ENCODE measurements around the gene C8A. TPM values are rescaled to one million over a fixed set of nuclear protein-coding genes. Genes with fewer than 3 reads are reported as not detected.

C8A gene
- total and polyA plus RNA-seq, 2 of the 13 experiments (the other 11 are each of a cell fraction or from before 2014, with no cell fraction given), result 10.5 to 15.0 TPM

- TF ChIP-seq ARID5B (CRISPR knock-in tag; IDR thresholded peaks at IDR 0.05) (peak; percentile 85), ZNF121 (CRISPR knock-in tag; IDR thresholded peaks at IDR 0.05) (peak; percentile 49; the same call in 1 of the 2 replicates), EED (CRISPR knock-in tag; IDR thresholded peaks at IDR 0.05) (no peak), U2AF1 (optimal IDR thresholded peaks at IDR 0.05; ENCODE audit: low read depth, low read length) (no peak), ZBTB7B (CRISPR knock-in tag; IDR thresholded peaks at IDR 0.05) (no peak)
Measured at GRCh38 chr1:56965916-56966697, 111.5 kb downstream of the C8A start, which contains the start of gene C8B (continued).

DNA sequence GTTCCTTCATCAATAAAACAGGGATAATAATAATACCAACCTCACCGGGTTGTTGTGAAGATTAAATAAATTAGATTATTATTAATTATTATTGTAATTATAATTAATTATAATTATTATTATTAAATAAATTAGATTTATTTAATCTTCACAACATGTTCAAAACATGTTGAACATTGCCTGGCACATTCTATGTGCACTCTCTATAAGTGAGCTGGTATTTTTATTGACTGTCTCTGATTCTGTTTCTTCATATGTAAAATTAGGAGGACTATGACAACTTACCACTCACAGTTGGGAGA is 112.1 kb downstream of the C8A start:
- peaks cover 76% of the 10 kb centered on the region for H3K4me1 ChIP-seq (ENCODE audit: insufficient read depth, low read length)
- WGBS (ENCODE audit: low lambda C conversion rate), result 33% methylated on average over 1 of the region's 1 CpG
- intact Hi-C loops (cut with micrococcal nuclease; ENCODE audit: unreplicated experiment), result loop anchor here (1.0 to 10.0 kb wide), 3 partner anchors 56 to 111 kb away; no protein-coding TSS in a partner anchor
- ATAC-seq, result no peak
- DNase-seq (ENCODE audit: low spot score), result no peak
- POLR2A ChIA-PET, result interaction anchor here (1.0 to 4.3 kb wide), 8 partner anchors 45 to 135 kb away, joined by 3 to 50 read pairs (median 6); partner anchors contain the start of gene C8A
- H3K4me3 ChIP-seq (replicated peaks in 1 of 3; ENCODE audit: insufficient read depth in 1 of 3, low read depth in 2 of 3, low read length in 3 of 3), result no peak overlapping the region
- in situ Hi-C loops (cut with HindIII; ENCODE audit: extremely low pct_ligation_motif_present, low pct_unique_long_range_greater_than_20kb), result loop anchor here (5.0 kb wide), 1 partner anchor 134 kb away; no protein-coding TSS in a partner anchor
- BruUV-seq (replicated peaks), result no TSS peak
- H2AFZ ChIP-seq (ENCODE audit: low read length), result no peak overlapping the region
- peak overlapping the region; percentile 73 for H3K27ac ChIP-seq (ENCODE audit: extremely low read length, insufficient read depth, low read length)
- no peaks in the 10 kb centered on the region for H3K27me3 ChIP-seq (ENCODE audit: control insufficient read depth in 1 of 2, insufficient read depth in 2 of 2, low read length in 2 of 2)
- H3K9me3 ChIP-seq (ENCODE audit: low read length), result no peaks in the 10 kb centered on the region
- H3K36me3 ChIP-seq (replicated peaks in 1 of 2; ENCODE audit: control insufficient read depth in 1 of 2, insufficient read depth in 2 of 2, low read length in 2 of 2), result no peaks in the 10 kb centered on the region
- no peaks in the 10 kb centered on the region for H4K20me1 ChIP-seq (ENCODE audit: insufficient read depth, low read length)
- H3K4me2 ChIP-seq (ENCODE audit: low read depth, low read length), result peak overlapping the region; percentile 67
- H3K9ac ChIP-seq (ENCODE audit: insufficient read depth, low read depth, low read length), result no peak overlapping the region
- H3K79me2 ChIP-seq (ENCODE audit: insufficient read depth, low read length), result no peaks in the 10 kb centered on the region
- TF ChIP-seq ZNF782 (CRISPR knock-in tag; IDR thresholded peaks at IDR 0.05; ENCODE audit: borderline replicate concordance) (no peak), ISL2 (CRISPR knock-in tag; IDR thresholded peaks at IDR 0.05) (no peak), ZNF235 (CRISPR knock-in tag; IDR thresholded peaks at IDR 0.05; ENCODE audit: borderline replicate concordance) (no peak), KDM2A (CRISPR knock-in tag; IDR thresholded peaks at IDR 0.05; ENCODE audit: borderline replicate concordance, low read depth) (no peak), GLI4 (CRISPR knock-in tag; IDR thresholded peaks at IDR 0.05; ENCODE audit: borderline replicate concordance) (no peak), ZMYM4 (CRISPR knock-in tag; IDR thresholded peaks at IDR 0.05) (no peak), PLSCR1 (CRISPR knock-in tag; IDR thresholded peaks at IDR 0.05; ENCODE audit: borderline replicate concordance) (no peak), ZSCAN30 (CRISPR knock-in tag; IDR thresholded peaks at IDR 0.05) (no peak), FOXP1 (IDR thresholded peaks at IDR 0.05) (no peak), FOXP1 (CRISPR knock-in tag; IDR thresholded peaks at IDR 0.05) (no peak), HMG20A (CRISPR knock-in tag; IDR thresholded peaks at IDR 0.05; ENCODE audit: borderline replicate concordance) (no peak), HNRNPK (IDR thresholded peaks at IDR 0.05; ENCODE audit: low read depth, low read length, poor library complexity, severe bottlenecking) (no peak)
- TF ChIP-seq, protein P1, sequence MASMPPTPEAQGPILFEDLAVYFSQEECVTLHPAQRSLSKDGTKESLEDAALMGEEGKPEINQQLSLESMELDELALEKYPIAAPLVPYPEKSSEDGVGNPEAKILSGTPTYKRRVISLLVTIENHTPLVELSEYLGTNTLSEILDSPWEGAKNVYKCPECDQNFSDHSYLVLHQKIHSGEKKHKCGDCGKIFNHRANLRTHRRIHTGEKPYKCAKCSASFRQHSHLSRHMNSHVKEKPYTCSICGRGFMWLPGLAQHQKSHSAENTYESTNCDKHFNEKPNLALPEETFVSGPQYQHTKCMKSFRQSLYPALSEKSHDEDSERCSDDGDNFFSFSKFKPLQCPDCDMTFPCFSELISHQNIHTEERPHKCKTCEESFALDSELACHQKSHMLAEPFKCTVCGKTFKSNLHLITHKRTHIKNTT (CRISPR knock-in tag; IDR thresholded peaks at IDR 0.05), result no peak
- CTCF ChIA-PET (ENCODE audit: low intra/inter-chr PET ratio, low total read pairs), result interaction anchor here (1.3 to 3.2 kb wide), 2 partner anchors 135 kb away, joined by 8 to 51 read pairs; no protein-coding TSS in a partner anchor
- no peak for FAIRE-seq

Measured in HepG2 (cell line).